Measurements from ENCODE around the gene SIK2. TPM values are rescaled to one million over a fixed set of nuclear protein-coding genes. Genes with fewer than 3 reads are reported as not detected.

SIK2 gene
- total RNA-seq, 1 experiment from 2014 or later: 13.0 TPM

DNA sequence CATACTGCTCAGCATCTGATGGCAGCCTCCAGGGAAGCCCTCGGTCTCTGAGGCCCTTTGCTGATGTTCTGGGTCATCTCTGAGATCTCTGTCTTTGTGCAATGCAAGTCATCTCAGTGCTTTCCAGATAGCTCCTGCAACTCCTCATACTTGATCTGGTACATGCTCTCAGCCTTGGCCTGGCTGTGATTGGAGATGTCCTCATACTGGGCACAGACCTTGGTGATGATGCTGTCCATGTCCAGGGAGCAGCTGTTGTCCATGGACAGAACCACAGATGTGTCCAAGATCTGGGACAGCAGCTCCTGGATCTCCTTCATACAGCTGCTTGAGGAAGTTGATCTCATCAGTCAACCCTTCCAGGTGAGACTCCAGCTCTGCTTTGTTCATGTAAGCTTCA lies 69.1 kb downstream of the SIK2 start:
- RAD21 ChIA-PET (ENCODE audit: low non-redundant PET in 1 of 2, low total read pairs in 2 of 2, uncharacterized antibody in 2 of 2, unreplicated experiment in 2 of 2): no interaction called here
- CTCF ChIA-PET: no interaction called here
- H3K27ac ChIP-seq (ENCODE audit: low read depth, low read length): no peak overlapping the region

DNA sequence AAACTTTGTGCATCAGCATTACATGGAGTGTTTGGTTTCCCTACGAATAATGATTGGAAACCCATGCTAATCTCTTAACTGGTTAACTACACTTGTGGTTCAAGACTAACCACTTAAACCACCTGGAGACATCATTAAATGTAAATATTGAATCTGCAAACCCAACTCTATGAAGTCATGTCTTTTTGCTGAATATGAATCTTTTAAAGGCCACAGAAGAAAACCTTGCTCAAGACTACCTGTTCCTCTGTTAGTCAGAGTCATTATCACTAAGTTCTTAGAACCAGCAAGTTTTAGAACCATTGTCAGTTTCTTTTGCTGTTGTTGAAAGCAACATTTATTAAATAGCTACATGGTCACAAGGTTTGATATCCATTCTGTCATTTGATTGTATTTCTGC lies 70.7 kb downstream of the SIK2 start:
- Histone ChIP-seq H3K27me3 (ENCODE audit: insufficient read depth, low read length) (no peaks in the 10 kb centered on the region), H3K36me3 (ENCODE audit: control insufficient read depth in 1 of 2, insufficient read depth in 2 of 2, low read length in 2 of 2) (no peaks in the 10 kb centered on the region), H3K27ac (ENCODE audit: low read depth, low read length) (no peak overlapping the region), H3K9me3 (ENCODE audit: control insufficient read depth in 1 of 2, insufficient read depth in 1 of 2, low read depth in 1 of 2, low read length in 2 of 2) (no peaks in the 10 kb centered on the region), H3K9me2 (ENCODE audit: insufficient read depth) (no peaks in the 10 kb centered on the region), H4K20me1 (ENCODE audit: insufficient read depth) (no peaks in the 10 kb centered on the region), H3K4me2 (ENCODE audit: low read length) (no peak overlapping the region), H3K79me2 (ENCODE audit: insufficient read depth, low read length) (no peaks in the 10 kb centered on the region; the same call in 1 of the 2 replicates), H3K4me3 (replicated peaks in 1 of 2; ENCODE audit: low read depth in 1 of 2, low read length in 2 of 2) (no peak overlapping the region), H3K9ac (ENCODE audit: low read length) (no peak overlapping the region), H2AFZ (ENCODE audit: low read depth, low read length, poor library complexity, severe bottlenecking) (no peak overlapping the region), H3K4me1 (ENCODE audit: control insufficient read depth in 1 of 2, insufficient read depth in 2 of 2, low read length in 2 of 2) (peaks cover 13 to 15% of the 10 kb centered on the region in 2 experiments)
- intact Hi-C loops (cut with micrococcal nuclease): no loop called here
- RAD21 ChIA-PET (ENCODE audit: low non-redundant PET in 1 of 2, low total read pairs in 2 of 2, uncharacterized antibody in 2 of 2, unreplicated experiment in 2 of 2): no interaction called here
- no peak for DNase-seq (ENCODE audit: low read depth, low spot score)
- POLR2A ChIA-PET: no interaction called here
- CTCF ChIA-PET: no interaction called here
- no peak for ATAC-seq
- no TSS peak for BruUV-seq (replicated peaks)
- no peak for TF ChIP-seq ELF1 (IDR thresholded peaks at IDR 0.05; ENCODE audit: borderline replicate concordance, low read depth)
- TF ChIP-seq, protein P1, sequence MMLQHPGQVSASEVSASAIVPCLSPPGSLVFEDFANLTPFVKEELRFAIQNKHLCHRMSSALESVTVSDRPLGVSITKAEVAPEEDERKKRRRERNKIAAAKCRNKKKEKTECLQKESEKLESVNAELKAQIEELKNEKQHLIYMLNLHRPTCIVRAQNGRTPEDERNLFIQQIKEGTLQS (IDR thresholded peaks at IDR 0.05): no peak
- TF ChIP-seq SRF (IDR thresholded peaks at IDR 0.05; ENCODE audit: low read depth): no peak
- no peak for TF ChIP-seq EGR1 (IDR thresholded peaks at IDR 0.05; ENCODE audit: low read depth)
- TF ChIP-seq ZFX (IDR thresholded peaks at IDR 0.05): no peak
- no peak for TF ChIP-seq RAD21 (IDR thresholded peaks at IDR 0.05; ENCODE audit: low read depth)
- TF ChIP-seq, protein P2, sequence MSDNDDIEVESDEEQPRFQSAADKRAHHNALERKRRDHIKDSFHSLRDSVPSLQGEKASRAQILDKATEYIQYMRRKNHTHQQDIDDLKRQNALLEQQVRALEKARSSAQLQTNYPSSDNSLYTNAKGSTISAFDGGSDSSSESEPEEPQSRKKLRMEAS (IDR thresholded peaks at IDR 0.05): no peak
- TF ChIP-seq ZNF274 (IDR thresholded peaks at IDR 0.05; ENCODE audit: low read depth, low read length): no peak
- TF ChIP-seq CBX3 (IDR thresholded peaks at IDR 0.05; ENCODE audit: low read depth): no peak
- TF ChIP-seq POLR2AphosphoS5 (IDR thresholded peaks at IDR 0.05; ENCODE audit: low read depth, low read length): no peak
- TF ChIP-seq EZH2phosphoT487 (IDR thresholded peaks at IDR 0.05; ENCODE audit: borderline replicate concordance): no peak
- TF ChIP-seq POLR2A (IDR thresholded peaks at IDR 0.05; ENCODE audit: borderline replicate concordance, extremely low read depth, insufficient read depth, insufficient read length): no peak
- TF ChIP-seq EZH2 (IDR thresholded peaks at IDR 0.05): no peak
- TF ChIP-seq SIN3A (IDR thresholded peaks at IDR 0.05; ENCODE audit: low read depth): no peak
- TF ChIP-seq YY1 (IDR thresholded peaks at IDR 0.05; ENCODE audit: extremely low read depth, insufficient replicate concordance, low read depth, low read length): no peak
- no peak for TF ChIP-seq JUND (IDR thresholded peaks at IDR 0.05)
- no peak for TF ChIP-seq TCF7L2 (IDR thresholded peaks at IDR 0.05; ENCODE audit: borderline replicate concordance, extremely low read depth, insufficient read depth, insufficient read length)
- no peak for TF ChIP-seq FOSL1 (IDR thresholded peaks at IDR 0.05; ENCODE audit: low read depth)
- TF ChIP-seq, protein P3, sequence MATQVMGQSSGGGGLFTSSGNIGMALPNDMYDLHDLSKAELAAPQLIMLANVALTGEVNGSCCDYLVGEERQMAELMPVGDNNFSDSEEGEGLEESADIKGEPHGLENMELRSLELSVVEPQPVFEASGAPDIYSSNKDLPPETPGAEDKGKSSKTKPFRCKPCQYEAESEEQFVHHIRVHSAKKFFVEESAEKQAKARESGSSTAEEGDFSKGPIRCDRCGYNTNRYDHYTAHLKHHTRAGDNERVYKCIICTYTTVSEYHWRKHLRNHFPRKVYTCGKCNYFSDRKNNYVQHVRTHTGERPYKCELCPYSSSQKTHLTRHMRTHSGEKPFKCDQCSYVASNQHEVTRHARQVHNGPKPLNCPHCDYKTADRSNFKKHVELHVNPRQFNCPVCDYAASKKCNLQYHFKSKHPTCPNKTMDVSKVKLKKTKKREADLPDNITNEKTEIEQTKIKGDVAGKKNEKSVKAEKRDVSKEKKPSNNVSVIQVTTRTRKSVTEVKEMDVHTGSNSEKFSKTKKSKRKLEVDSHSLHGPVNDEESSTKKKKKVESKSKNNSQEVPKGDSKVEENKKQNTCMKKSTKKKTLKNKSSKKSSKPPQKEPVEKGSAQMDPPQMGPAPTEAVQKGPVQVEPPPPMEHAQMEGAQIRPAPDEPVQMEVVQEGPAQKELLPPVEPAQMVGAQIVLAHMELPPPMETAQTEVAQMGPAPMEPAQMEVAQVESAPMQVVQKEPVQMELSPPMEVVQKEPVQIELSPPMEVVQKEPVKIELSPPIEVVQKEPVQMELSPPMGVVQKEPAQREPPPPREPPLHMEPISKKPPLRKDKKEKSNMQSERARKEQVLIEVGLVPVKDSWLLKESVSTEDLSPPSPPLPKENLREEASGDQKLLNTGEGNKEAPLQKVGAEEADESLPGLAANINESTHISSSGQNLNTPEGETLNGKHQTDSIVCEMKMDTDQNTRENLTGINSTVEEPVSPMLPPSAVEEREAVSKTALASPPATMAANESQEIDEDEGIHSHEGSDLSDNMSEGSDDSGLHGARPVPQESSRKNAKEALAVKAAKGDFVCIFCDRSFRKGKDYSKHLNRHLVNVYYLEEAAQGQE (IDR thresholded peaks at IDR 0.05; ENCODE audit: low read depth): no peak

More for the DNA sequence above, 69.1 kb downstream of the SIK2 start:
- POLR2A ChIA-PET: no interaction called here
- BruUV-seq (replicated peaks): no TSS peak
- Histone ChIP-seq H3K9me2 (ENCODE audit: insufficient read depth) (no peaks in the 10 kb centered on the region), H3K4me1 (ENCODE audit: control insufficient read depth in 1 of 2, insufficient read depth in 2 of 2, low read length in 2 of 2) (peaks cover 2 to 4% of the 10 kb centered on the region in 2 experiments), H4K20me1 (ENCODE audit: insufficient read depth) (no peaks in the 10 kb centered on the region), H3K36me3 (ENCODE audit: control insufficient read depth in 1 of 2, insufficient read depth in 2 of 2, low read length in 2 of 2) (no peaks in the 10 kb centered on the region), H3K27me3 (ENCODE audit: insufficient read depth, low read length) (no peaks in the 10 kb centered on the region), H3K9ac (ENCODE audit: low read length) (no peak overlapping the region), H3K4me2 (ENCODE audit: low read length) (no peak overlapping the region), H3K79me2 (ENCODE audit: insufficient read depth, low read length) (no peaks in the 10 kb centered on the region), H2AFZ (ENCODE audit: low read depth, low read length, poor library complexity, severe bottlenecking) (no peak overlapping the region), H3K9me3 (ENCODE audit: control insufficient read depth in 1 of 2, insufficient read depth in 1 of 2, low read depth in 1 of 2, low read length in 2 of 2) (no peaks in the 10 kb centered on the region), H3K4me3 (replicated peaks in 1 of 2; ENCODE audit: low read depth in 1 of 2, low read length in 2 of 2) (no peak overlapping the region)
- intact Hi-C loops (cut with micrococcal nuclease): no loop called here
- ATAC-seq (no peak), DNase-seq (ENCODE audit: low read depth, low spot score) (no peak)
- TF ChIP-seq CEBPB (IDR thresholded peaks at IDR 0.05; ENCODE audit: low read depth): no peak

All from HCT116 (cell line).